ENCODE results near the gene DCUN1D4.
"Not testable (repeated sequence)": the region's sequence is repeated elsewhere in the genome, so short reads cannot be mapped to it uniquely, and the experiment has no call there.

DCUN1D4 gene

DNA sequence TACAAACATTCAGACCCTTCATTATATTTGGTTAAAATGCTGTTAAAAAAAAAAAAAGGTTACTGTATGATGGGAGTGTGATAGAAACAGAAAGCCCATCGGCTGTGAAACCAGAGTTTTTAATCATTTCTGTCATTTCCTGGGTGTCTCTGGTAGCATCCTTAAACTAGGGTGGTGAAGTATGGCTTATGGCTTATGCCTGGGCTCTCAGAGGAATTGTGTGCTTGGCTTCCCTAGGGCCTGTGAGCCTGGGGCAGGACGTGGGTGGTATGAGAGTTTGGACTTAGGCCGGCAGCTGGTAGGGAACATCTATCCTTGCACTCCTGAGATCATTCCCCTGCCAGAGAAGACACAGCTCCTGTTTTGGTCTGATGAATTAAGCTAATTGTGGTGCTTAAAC lies 52.2 kb downstream of the DCUN1D4 start:
- no peak for DNase-seq

GRCh38 chr4:51895816-51896408 lies 53.0 kb downstream of the DCUN1D4 start:
- peak; percentile 61 for DNase-seq

DNA sequence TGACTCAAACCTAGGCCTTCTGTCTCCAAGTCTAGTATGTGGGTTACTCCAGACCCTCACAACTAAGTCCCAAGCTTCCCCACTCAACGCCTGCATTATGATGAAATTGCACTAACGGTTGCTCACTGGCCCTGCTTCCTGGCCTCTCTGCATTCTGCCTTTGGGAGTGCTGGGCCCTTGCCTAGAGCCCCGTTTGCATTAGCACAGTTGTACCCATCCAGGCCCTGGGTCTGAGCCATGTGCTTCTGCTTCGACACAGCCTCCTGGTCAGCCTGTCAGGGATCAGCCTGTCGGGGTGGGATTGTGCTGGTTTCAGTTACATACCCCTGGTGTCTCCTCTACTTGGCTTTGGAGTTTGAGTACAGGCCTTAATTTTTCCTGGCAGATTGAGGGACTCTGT lies 58.4 kb downstream of the DCUN1D4 start:
- no peak for DNase-seq

DNA sequence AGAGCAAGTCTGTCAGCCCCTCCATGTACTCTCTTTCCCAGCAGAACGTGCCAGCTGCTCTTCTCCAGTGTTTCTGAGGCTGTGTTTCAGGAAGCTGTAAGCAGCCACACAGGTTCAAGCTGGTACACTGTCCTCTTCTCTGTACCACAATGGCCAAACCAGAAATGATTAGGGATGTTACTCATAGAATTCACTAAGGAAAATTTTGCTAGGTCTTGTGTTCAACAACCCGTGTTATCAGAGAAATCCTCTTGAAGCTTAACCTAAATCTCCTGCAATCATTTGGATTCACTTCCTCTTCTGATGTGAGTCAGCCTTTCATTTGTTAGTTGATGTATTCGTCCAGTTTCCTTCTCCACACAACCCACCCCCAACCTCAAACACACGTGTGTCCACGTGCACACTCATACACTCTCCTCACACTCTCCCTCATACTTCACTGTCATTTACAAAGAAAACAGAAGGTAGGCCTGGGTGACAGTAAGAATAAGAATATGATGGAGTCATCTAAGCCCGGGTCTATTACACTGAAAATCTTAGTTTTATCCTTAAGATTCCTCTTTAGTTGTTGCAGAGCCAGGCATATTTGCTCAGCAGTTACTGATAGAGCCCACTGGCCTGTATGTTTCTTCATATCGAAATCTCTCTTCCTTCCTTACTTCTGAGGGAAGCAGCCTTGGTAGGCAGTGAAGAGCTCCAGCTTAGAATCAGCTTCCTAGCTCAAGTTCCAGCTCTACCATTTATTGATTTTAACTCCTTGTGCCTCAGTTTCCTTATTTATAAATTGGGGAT lies 63.4 kb downstream of the DCUN1D4 start:
- no peak for DNase-seq

DNA sequence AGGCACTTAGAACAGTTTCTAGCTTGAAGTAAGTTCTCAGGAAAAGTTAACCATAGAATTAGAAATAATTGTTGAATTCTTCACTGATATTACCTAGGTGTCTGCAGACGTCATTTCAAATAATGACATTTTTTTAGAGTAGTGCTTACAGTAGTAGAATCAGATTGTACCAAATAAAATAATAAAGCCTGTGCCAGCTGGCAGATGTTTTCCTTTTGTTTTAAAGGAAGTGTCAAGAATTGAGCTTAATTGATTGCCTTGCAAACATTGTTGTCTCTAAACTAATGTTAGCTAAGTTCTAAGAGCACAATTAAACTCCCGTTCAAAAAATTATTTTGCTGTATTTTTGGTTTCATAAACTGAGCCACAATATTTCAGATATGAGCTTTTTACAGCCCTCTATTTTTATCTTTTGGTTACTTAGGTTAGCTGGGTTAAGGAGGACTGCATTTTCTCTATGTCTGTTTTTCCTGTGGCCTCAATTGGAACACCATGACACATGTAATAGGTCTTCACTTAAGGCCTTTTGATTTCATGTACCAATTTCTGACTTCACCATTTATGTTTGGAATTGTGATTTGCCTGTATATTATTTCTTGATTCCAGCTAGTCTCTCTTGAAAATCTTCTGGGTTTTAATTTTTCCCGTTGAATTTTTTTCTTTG lies 64.2 kb downstream of the DCUN1D4 start:
- no peak for DNase-seq

DNA sequence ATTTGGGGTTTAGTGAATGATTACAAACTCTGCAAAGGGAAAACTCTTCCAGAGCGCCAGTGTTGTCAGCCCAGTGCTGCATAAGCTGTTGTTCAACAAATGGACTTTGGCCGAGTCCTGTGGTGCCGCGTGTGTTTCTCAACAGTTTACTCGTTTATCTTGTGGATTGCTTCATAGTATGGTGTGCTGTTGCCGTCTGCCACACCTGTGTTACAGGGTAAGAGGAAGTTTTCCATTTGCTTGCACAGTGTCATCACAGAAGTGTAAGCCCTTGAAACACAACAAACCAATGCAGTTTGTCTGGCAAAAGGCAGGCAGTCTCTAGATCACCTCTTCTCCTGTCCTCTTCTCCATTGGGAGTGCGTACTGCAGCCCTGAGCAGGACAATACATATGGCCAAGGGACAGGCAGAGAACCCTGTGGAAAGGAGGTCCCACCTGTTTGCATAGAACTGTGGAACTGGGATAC lies 66.3 kb downstream of the DCUN1D4 start:
- no peak for DNase-seq

DNA sequence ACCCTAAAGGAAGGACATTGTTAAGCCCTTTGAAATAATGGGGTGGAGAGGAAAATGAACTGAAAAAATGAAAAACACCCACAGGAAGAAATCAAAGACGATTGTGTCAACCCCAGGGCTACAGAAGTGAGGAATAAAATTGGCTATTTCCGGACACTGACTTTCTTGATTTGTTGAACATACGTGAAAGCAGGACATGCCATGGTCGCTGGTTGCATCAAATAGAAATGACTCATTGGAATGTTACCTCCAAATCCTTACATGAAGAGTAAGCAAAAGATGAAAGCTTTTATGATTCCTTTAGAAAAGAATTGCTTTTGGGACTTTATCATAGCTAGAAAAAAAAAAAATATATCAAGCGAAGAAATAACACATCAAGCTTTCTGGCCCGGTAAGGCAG lies 75.3 kb downstream of the DCUN1D4 start:
- DNase-seq = no peak

DNA sequence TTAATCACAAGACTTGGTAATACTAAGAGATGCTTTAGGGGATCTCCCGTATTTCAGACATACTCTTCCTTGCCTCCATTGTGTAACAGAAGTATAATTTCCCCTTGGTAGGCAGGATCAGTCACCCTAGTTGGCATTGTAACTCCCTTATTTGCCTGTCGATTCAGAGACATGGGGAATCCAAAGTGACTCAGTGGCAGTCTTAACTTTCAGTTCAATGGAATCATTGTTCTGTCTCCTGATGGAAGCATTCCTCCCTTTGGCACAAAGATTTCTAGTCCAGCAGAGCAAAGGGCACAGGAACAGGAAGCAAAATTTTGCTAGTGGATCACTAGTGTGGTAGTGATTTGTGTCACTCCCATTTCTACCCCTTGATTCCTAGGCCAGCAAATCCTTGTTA lies 80.4 kb downstream of the DCUN1D4 start:
- no peak for DNase-seq

GRCh38 chr4:51925307-51925706 lies 82.4 kb downstream of the DCUN1D4 start:
- no peak for DNase-seq

GRCh38 chr4:51930557-51930956 lies 87.6 kb downstream of the DCUN1D4 start:
- DNase-seq = no peak

- DNase-seq = no peak
These were observed 88.5 kb downstream of the DCUN1D4 start for GRCh38 chr4:51931461-51931860.

DNA sequence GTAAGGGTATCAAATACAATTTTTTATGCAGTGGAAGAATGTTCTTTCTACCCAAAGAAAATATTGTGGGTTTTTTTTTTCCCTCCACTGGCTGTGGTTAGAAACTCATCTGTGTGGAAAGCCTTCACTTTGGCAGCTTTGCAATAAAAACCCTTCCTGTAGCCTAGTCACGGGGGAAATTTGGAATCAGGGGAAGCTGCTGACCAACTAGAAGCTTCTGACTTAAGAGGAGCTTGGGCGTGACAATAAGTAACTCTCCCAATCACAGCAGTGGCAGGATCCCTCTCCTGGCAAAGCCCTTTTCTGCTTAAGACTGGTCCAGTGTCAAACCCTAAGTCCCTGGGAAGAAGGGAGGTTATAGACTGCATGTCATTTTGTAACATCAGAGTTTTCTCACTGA lies 89.3 kb downstream of the DCUN1D4 start:
- DNase-seq = no peak

DNA sequence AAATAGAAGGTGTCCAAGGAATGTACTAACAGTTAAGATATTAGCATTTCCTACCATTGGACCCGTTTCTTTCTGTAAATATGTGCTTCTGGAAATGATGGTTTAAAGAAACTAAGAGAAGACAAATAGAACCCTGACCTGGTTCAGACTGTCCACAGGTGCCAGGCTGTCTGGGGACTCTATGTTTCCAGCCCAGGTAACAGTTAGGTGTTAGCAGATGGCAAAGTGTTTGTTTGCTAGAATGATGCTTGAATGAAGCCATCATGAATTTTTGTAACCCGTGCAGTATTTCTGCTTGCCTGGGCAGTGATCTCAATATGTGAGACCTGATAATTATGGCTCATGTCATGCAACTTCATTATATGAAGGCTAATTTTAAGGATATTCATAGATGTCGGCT lies 89.7 kb downstream of the DCUN1D4 start:
- no peak for DNase-seq

DNA sequence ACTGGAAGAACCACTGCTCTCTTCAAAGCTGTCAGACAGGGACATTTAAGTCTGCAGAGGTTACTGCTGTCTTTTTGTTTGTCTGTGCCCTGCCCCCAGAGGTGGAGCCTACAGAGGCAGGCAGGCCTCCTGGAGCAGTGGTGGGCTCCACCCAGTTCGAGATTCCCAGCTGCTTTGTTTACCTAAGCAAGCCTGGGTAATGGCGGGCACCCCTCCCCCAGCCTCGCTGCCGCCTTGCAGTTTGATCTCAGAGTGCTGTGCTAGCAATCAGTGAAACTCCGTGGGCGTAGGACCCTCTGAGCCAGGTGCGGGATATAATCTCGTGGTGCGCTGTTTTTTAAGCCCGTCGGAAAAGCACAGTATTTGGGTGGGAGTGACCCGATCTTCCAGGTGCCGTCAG lies 97.5 kb downstream of the DCUN1D4 start:
- DNase-seq = not testable (repeated sequence)

GRCh38 chr4:51942108-51942832 lies 99.3 kb downstream of the DCUN1D4 start:
- DNase-seq = no peak

- no peak for DNase-seq
These were observed 99.9 kb downstream of the DCUN1D4 start for GRCh38 chr4:51942833-51943215.

DNA sequence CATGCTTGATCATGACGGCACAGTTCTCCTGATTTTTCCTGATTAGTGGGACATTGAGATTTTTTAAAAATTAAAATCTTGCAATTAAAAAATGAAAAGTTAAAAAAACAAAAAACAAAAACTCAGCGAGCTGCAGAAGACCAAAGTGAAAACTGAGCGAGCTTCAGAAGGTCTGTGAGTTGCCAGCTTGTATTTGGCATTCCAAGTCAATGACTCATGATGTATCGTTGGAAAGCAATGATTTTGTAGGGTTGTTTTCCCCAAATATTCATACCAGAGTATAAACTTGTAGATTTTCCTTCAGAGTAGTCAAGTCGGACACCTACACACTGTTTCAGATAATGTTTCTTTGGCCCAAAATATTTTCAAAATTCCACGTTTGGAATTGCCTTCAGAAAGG lies 100.3 kb downstream of the DCUN1D4 start:
- DNase-seq = no peak

- no peak for DNase-seq
These were observed 115.4 kb downstream of the DCUN1D4 start for GRCh38 chr4:51958199-51958968.

- no peak for DNase-seq
These were observed 117.5 kb downstream of the DCUN1D4 start for GRCh38 chr4:51960486-51960885.

GRCh38 chr4:51963841-51964517 lies 121.0 kb downstream of the DCUN1D4 start:
- DNase-seq = no peak

- DNase-seq = no peak
These were observed 122.9 kb downstream of the DCUN1D4 start for GRCh38 chr4:51965862-51966261.

Measured in stimulated activated CD8-positive, alpha-beta memory T cell treated with anti-CD3 and anti-CD28 coated beads, Interleukin-4, amount 100 ng/mL, for 48 hours (primary cell).